Chondrocyte (in vitro differentiated cells): Measurements from ENCODE around the gene HRH4. TPM values are rescaled to one million over a fixed set of nuclear protein-coding genes. Genes with fewer than 3 reads are reported as not detected.

Source experiments
- DNase-seq: peaks from one replicate; pipeline ENCODE4 v3.0.0; 2021; ENCODE audit warnings: mixed read lengths, low spot score
- H3K27ac Mint-ChIP-seq: one replicate; pipeline ENCODE4 v1.8.0; 2021; ENCODE audit warnings: mild to moderate bottlenecking, moderate library complexity, mixed read lengths; ENCODE audit not compliant: unreplicated experiment
- H3K27me3 Mint-ChIP-seq: 2 replicates; pipeline ENCODE4 v1.8.0; 2021; ENCODE audit warnings: low read depth, mixed read lengths
- H3K36me3 Mint-ChIP-seq: 2 replicates; pipeline ENCODE4 v1.8.0; 2021; ENCODE audit warnings: low read depth, mixed read lengths
- H3K4me1 Mint-ChIP-seq: 2 replicates; pipeline ENCODE4 v1.8.0; 2021; ENCODE audit warnings: low read depth, mild to moderate bottlenecking, mixed read lengths
- H3K4me3 Mint-ChIP-seq: one replicate; pipeline ENCODE4 v1.8.0; 2021; ENCODE audit warnings: mild to moderate bottlenecking, moderate library complexity, mixed read lengths; ENCODE audit not compliant: unreplicated experiment
- H3K9me3 Mint-ChIP-seq: 2 replicates; pipeline ENCODE4 v1.8.0; 2021; ENCODE audit warnings: low read depth, mixed read lengths
- CTCF ChIP-seq: fragments of 200-600 bp; sonication (generic); IDR thresholded peaks from 2 replicates; pipeline ENCODE4 v1.5.0; 2021; ENCODE audit warnings: antibody characterized with exemption, mild to moderate bottlenecking, moderate library complexity
- total RNA-seq: library from RNA; stranded (reverse); gene quantifications from 3 replicates; pipeline ENCODE4 v1.2.1, GENCODE V29; 2021

The HRH4 gene
- total RNA-seq, 1 donor from 2014 or later, result not detected

DNA sequence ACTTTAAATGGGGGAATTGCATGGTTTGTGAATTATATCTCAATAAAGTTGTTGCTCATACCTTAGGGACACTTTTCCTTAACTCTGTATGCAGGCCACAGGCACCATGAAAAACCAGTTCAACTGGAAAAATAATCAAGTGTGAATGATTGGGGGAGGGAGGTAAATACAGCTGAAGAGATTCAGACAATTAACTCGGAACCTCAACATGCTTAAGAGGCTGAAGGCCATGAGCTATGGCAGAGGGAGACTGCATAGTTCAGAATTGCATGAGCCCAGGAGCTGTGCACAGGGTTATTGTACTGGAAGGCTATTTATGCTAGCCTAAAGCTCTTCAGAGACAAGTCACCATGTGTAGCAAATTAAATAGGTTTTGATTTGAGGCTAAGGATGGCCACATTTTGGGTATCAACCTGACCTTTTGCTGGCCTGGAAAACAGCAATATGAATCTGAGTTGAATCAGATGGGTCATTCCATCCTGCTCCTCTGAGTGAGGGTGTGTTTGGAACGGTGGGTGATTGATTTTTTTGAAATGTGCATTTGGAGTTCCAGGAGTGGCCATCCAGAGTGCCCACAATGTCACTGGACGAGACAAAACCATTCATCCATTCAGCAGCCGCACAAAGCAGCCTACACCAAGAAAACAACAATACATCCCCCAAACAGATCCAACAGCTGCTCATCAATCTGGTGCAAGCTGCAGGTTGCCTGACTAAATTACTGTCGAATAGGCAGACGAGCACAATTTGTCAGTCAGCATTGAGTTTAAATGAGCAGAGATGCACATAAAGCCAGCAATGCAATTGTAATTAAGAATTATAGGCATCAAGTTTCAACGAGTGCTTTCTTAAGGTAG lies 42.5 kb downstream of the HRH4 start:
- Mint-ChIP-seq H3K27ac (no peak overlapping the region), H3K27me3 (peaks cover 5% of the 10 kb centered on the region), H3K9me3 (peaks cover 3% of the 10 kb centered on the region), H3K4me3 (no peak overlapping the region), H3K36me3 (peaks cover 3% of the 10 kb centered on the region), H3K4me1 (peaks cover 5% of the 10 kb centered on the region)
- no peak for DNase-seq
- no peak for TF ChIP-seq CTCF

DNA sequence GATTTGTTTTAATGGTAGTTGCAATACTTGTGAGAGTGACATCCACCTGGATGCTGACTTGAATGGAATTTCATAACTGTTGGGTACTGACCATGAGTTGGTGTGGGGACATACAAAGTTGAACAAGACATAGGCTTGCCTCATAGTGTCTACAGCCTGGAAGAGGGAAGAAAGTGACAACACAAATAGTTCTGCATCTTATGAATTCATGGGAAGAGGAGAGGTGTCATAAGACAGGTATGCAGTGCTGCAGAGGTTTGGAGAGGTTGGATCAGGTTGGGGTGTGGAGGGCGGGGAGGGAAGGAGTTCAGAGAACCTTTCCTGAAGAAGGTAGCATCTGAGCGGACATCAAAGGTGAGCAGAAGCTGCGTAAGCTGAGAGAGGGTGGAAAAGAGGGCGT lies 44.0 kb downstream of the HRH4 start:
- H3K27me3 Mint-ChIP-seq, result peaks cover 5% of the 10 kb centered on the region
- no peak for DNase-seq
- peaks cover 5% of the 10 kb centered on the region for H3K4me1 Mint-ChIP-seq
- TF ChIP-seq CTCF, result no peak
- peaks cover 3% of the 10 kb centered on the region for H3K36me3 Mint-ChIP-seq
- H3K9me3 Mint-ChIP-seq, result peaks cover 3% of the 10 kb centered on the region
- H3K4me3 Mint-ChIP-seq, result no peak overlapping the region
- H3K27ac Mint-ChIP-seq, result no peak overlapping the region

- Mint-ChIP-seq H3K4me3 (no peak overlapping the region), H3K9me3 (peaks cover 1% of the 10 kb centered on the region), H3K4me1 (no peaks in the 10 kb centered on the region), H3K27ac (no peak overlapping the region), H3K36me3 (no peaks in the 10 kb centered on the region), H3K27me3 (peaks cover 3% of the 10 kb centered on the region)
- no peak for TF ChIP-seq CTCF
- DNase-seq, result no peak
Measured at GRCh38 chr18:24506175-24506574, 45.7 kb downstream of the HRH4 start.

- TF ChIP-seq CTCF, result no peak
- H3K9me3 Mint-ChIP-seq, result peaks cover 3% of the 10 kb centered on the region
- no peaks in the 10 kb centered on the region for H3K36me3 Mint-ChIP-seq
- no peak overlapping the region for H3K27ac Mint-ChIP-seq
- no peaks in the 10 kb centered on the region for H3K27me3 Mint-ChIP-seq
- no peak overlapping the region for H3K4me3 Mint-ChIP-seq
- no peak for DNase-seq
- no peaks in the 10 kb centered on the region for H3K4me1 Mint-ChIP-seq
Measured at GRCh38 chr18:24509435-24509834, 49.0 kb downstream of the HRH4 start.

- Mint-ChIP-seq H3K27ac (peak overlapping the region; percentile 25), H3K4me3 (no peak overlapping the region), H3K9me3 (peaks cover 4% of the 10 kb centered on the region), H3K27me3 (no peaks in the 10 kb centered on the region), H3K36me3 (no peaks in the 10 kb centered on the region), H3K4me1 (no peaks in the 10 kb centered on the region)
- peak; percentile 69 for TF ChIP-seq CTCF
- DNase-seq, result no peak
Measured at GRCh38 chr18:24514439-24514838, 54.0 kb downstream of the HRH4 start.
